ENCODE results near the gene ZNF672.
A peak's percentile ranks its signal among the peaks of the same experiment; 100 is the strongest.

The ZNF672 gene

DNA sequence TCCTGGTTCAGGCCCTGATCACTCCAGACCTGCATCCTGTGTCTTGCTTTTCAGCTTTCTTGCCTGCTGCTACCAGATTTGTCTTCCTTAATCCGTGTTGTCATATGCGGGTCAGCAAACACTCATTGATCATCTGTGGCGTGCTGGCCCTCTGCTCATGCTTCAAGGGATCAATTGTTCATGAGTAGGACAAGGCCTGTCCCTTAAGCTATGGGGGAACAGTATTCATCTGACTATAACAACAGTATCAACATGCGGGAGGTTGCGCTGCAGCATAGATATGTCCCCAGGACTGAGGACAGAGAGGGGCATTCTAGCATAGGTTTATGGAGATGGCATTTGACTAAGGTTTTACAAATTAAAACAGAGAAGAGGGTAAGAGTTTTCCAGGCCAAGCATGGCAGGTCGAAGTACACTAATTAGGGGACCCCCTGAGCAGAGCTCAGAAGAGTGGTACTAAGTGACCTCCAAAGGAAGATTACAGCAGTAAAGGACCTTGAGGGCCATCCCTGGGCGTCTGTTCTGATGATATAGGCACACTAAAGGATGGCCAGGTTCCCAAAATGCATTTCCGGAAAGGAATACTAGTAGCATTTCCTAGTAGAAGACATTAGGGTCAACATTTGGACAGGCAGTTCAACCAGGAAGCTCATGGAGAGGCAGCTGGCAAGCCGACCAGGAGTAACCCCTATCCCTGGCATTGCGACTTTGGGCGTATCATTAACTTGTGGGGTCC is 811 bp upstream of the ZNF672 start:
- no peak for DNase-seq

DNA sequence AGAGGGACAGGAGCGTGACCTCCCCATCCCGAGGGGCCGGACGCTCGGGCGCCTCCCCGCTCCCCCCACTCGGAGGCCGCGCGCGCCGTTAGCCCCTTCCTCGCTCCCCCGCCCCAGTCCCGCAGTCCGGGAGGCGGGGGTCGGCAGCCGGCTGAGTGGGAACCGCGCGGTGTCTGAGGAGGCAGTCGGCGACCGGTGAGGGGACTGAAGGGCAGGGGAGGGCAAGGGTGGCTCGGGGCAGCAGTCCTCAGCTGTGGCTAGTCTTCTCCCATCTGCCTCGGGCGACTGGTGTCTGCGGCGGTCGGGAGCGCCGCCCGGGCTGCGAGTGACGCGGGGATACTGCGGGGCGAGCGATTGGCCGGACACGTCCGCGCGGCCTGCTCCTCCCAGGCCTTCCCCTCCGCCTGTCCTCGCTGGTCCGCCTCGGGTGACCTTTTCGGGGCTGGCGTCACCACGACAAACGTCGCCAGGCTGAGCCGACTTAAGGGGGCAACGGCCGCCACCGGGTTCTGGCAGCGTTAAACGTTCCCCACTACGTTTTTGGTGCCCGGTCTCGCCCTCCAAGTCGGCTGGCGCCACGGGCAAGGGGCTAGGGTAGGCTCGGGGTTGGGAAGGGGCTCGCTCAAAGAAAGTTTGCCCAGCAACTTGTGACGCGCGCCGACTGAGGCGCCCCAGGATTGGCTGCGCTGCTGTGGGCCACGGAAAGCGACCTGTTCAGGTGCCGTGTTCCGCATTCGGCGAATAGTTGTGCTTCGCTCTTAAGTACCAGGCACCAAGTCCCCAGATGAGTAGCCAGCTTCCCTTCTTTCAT is 538 bp downstream of the ZNF672 start:
- DNase-seq: peak; percentile 82

DNA sequence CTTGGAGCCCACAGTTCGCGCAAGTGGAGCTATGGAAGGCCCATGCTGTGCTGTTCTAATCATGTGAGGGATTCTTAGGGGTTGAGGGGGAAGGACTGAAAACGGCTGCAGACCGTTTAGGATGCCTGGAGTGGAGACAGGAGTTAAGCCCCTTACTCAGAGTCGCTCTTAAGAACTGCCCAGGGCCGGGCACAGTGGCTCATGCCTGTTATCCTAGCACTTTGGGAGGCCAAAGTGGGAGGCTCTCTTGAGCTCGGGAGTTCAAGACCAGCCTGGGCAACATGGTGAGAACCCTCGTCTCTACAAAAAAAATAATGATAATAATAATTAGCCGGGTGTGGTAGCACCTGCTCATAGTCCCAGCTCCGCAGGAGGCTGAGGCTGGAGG is 1.1 kb downstream of the ZNF672 start:
- no peak for DNase-seq

DNA sequence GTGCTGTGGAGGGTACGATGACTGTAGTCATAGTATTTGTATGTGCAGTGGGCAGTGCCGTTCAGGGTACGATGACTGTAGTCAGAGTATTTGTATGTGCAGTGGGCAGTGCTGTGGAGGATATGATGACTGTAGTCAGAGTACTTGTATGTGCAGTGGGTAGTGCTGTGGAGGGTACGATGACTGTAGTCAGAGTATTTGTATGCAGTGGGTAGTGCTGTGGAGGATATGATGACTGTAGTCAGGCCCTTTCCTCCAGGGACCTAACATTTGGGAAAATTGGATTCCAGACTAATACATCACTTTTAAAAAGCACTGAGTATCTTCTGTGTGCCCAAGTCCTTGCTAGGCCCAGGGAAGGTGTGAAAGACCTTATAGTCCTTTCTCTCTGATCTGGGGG is 2.9 kb downstream of the ZNF672 start:
- no peak for DNase-seq

DNA sequence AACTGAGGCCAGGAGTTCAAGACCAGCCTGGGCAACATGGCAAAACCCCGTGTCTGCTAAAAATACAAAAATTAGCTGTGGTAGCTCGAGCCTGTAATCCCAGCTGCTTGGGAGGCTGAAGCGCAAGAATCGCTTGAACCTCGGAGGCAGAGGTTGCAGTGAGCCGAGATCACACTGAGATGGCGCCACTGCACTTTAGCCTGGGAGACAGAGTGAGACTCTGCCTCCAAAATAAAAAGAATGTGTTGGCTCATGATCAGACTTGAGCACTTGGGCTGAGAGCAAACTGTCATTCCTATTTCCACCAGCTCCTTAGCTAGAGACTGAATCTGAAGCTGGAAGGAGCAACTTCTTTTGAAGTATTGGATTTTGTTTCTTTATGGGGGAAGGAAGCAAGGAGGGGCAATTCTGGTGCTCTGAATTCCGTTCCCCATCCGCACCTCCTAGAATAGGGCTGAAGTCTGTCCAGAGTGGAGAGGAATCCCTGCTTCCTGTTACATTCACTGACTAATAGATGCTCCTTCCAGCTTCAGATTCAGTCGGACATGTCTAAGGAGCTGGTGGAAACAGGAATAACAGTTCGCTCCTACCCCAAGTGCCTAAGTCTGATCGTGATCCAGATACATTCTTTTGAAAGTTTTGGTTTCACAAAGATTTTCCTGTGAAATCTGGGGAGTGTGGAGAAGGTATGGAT is 3.8 kb downstream of the ZNF672 start:
- no peak for DNase-seq

DNA sequence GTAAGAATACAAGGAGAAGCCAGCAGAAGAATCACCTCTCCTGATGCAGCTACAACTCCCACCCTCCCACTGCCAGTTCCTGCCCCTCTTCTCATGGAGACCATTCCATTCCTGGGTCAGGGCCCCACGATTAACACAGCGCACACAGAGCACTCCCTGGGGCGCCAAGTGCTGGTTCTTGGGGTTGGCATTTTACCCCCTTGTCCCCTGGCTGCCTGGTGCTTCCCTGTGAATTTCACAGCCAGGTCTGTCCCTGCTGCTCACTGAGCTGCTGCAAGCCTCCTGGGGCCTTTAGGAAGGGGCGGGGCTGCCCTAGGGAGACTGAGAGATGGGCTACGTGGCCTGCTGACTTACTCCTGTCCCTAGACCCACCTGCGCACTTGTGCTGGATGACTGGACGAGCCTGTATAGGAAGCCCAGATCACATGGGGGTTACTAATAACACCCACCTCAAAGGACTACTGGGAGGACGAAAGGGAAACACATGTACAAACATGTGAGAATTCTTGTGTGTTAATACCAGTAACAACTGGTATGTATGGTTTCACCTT is 4.8 kb downstream of the ZNF672 start:
- no peak for DNase-seq

DNA sequence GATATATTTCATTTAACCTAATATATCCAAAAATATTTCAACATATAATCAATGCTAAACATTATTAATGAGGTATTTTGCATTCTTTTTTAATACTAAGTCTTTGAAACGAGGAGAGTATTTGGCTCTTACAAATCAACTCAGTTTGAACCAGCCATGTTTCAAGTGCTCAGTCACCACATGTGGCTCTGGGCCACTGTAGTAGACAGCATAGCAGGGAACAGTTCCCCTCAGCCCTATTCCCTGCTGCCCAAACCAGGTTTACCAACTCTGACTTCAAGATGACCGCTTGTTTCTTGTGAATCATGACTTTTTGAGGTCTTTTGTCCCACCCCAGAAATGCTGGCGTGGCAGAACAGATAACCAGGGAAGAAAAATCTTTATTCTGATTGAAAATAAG is 5.7 kb downstream of the ZNF672 start:
- no peak for DNase-seq

DNA sequence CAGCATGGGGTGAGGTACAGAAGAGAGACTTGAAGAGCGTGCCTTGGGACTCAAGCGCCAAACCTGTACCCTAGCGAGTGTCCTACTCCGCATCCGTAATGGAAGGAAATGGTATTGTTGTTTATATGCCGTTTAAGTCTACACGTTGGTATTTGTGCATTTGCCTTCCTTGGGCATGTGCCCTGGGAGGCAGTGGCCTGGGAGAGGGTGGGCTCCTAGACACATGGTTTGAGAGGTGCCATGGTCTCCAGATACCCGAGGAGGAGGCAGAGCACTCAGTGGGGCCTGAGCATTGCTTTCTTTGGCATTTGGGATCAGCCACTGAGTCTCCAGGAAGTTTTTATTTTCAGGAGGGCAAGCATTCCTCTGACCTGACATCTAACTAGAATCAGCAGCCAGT is 6.5 kb downstream of the ZNF672 start:
- DNase-seq: no peak

DNA sequence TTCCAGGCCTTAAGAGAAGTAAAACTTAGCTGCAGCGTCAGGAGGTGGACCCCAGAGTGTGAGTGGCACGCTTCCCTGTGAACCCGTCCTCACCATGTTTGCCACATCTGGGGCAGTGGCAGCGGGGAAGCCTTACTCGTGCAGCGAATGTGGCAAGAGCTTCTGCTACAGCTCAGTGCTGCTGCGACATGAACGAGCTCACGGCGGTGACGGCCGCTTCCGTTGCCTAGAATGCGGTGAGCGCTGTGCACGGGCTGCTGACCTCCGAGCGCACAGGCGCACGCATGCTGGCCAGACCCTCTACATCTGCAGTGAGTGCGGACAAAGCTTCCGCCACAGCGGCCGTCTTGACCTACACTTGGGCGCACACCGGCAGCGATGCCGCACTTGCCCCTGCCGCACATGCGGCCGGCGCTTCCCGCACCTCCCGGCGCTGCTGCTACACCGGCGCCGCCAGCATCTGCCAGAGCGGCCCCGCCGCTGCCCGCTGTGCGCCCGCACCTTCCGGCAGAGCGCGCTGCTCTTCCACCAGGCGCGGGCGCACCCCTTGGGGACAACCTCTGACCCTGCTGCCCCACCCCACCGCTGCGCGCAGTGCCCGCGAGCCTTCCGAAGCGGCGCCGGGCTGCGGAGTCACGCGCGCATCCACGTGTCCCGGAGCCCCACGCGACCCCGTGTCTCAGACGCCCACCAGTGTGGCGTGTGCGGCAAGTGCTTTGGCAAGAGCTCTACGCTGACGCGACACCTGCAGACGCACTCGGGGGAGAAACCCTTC is 9.3 kb downstream of the ZNF672 start:
- no peak for DNase-seq

DNA sequence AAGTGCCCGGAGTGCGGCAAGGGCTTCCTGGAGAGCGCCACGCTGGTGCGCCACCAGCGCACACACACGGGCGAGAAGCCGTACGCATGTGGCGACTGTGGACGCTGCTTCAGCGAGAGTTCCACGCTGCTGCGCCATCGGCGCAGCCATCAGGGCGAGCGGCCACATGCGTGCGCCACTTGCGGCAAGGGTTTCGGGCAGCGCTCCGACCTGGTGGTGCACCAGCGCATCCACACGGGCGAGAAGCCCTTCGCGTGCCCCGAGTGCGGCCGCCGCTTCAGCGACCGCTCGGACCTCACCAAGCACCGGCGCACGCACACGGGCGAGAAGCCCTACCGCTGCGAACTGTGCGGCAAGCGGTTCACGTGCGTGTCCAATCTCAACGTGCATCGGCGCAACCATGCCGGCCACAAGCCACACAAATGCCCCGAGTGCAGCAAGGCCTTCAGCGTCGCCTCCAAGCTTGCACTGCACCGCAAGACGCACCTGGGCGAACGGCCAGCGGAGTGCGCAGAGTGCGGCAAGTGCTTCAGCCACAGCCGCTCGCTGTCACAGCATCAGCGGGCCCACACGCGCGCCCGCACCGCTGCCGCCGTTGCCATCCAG is 10.0 kb downstream of the ZNF672 start:
- DNase-seq: no peak

DNA sequence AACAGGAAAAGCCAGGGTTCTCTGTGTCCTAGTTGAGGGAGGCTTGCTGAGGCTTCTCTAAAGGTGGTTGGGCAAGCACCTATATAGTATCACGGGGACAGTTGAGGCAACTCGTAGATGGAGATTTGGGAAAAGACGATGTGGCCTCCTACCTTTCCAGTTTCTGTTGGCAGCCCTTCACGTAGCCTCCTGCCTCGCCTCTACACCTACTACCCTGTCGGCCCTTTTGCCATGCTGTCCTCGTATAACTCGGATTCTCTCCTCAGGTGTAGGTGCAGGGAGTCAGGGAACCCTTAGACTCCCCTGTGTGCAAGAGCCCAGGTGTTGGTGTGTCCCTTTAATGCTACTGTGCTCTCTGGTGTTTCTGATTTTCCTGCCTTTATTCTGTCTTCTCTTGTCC is 10.6 kb downstream of the ZNF672 start:
- no peak for DNase-seq

DNA sequence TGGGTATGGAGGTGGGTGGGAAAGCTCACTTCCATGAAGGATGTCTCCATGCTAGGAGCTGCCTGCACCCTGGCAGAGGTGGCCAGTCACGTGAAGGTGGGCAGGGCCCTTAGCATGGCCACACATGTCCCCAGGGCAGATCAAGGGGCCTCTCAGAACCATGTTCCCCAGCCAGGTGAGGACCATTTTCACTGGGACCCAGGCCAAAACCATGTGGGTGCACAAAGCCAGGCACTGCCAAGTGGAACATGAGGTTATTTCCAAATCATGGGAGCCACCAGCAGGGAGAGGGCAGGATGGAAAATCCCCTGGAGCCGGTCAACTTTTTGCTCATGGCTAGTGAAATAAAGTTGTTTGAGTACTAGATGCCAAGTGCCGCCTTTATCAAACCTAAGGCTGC is 11.1 kb downstream of the ZNF672 start:
- no peak for DNase-seq

DNA sequence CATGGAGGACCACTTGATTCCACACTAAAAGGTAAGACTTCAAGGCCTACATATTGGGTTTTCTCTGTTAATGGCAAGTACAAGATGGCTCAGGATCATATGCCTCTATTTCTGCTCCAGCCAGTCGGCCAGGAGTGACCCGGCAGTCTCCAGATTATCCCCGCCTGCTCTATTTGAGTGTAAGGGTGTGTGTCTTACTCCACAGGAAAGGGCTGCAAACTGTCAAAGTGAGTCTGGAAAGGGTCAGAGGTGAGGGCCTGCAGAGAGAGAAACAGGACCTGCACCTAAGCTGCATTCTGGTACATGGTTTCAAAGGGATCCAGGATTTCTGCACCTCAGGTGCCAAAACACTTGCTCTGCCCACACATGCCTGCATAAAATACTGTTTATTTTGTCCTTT is 11.6 kb downstream of the ZNF672 start:
- DNase-seq: no peak

DNA sequence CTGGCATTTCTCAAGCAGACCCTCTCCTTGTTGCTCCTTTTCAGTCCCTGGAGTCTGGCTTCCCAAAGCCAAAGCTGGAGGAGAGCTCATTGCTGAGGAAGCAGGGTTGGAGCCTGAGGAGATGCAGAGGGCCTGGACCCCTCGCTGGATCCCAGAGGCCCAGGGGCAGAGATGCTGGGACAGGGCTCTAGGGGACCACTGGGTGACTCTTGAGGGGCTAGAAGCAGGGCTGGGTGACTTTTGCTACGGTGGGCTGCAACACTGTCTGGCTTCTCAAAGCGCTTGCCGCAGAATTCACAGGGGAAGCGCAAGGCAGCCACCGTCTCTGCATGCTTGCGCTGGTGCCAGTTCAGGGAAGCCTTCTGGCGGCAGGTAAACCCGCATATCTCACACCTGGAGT is 12.1 kb downstream of the ZNF672 start:
- DNase-seq: no peak

DNA sequence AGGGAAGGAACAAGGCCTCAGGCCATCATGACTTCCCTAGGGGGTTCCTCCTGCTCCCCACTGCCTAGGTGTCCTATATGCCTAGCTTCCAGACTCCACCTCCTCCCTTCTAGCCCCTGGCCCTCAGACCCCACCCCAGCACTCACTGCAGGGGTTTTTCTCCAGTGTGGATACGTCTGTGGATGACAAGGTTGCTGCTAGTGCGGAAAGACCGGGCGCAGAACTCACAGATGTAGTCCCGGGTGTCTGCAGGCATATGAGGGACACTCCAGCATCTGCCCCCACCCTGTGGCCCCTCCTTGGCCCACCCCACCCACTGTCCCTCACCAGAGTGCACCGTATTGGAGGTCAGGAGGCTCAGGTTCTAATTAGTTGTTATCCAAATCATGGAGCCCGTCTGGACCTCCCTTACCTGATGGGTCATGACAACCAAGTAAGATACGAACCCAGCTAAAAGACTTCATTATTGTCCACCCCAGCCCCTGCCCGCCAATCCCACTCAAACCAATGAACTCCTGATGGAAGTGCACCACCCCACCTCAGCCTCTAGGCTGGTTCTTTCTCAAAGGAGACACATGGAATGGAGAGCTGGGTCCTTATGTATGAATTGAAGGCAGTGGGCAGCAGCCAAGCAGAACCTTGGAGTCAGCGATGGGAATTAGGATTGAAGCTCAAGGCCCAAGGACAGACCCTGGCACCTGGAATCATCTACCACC is 12.7 kb downstream of the ZNF672 start:
- DNase-seq: no peak

DNA sequence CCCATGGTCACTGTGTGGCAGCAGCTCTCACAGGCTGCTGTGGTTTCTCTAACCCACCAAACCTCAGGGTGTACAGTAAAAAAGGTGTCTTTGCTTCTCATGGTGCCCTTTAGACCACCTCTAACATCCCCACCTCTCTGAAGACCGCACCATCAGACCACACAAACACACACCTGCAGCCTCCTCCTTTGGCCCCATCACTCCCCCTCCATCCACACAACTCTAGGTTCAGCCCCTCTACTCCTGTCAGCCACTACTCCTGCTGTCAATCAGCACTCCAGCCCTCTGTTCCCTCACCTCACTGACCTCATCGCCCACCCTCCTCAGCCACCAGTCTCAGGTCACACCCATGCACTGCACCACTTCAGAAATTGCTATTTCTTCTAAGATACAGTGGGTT is 13.4 kb downstream of the ZNF672 start:
- DNase-seq: no peak

DNA sequence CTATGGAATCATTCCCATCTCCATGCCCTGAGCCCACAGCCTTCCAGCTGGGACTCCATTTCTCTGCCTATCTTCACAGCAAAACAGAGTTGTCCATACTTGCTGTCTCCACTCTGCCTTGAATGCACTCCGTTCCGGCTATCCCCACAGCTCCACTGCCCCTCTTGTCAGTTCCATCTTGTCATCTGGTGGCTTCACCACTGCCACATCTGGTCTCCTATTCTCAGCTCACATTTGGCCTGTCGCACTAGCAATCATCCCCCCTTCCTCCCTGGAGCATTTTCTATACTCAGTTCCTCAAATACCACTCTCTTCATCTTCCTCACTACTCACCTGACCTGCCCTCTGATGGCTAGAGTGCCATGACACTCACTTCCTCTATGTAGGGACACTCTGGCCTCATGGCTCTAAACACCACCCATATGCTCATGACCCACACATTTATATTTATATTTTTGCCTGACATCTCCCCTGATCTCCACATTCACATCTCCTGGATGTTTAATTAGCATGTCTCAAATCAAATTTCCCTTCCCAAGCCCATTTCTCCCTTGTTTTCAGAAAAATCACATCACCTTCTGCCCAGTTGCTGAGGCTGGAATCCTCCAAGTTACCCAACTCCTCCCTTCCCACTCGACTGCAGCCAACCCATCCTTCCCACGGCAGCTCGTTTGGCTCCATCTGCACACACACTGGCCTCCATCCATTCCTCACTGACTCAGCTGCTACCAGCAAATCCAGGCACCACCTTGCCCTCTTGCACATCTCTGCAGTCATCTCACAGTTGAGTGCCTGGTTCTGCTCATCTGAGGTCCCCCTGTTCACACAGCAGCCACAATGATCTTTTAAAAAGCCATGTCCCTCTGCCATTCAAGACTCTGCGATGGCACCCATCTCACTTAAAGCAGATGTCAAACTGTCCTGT is 14.7 kb downstream of the ZNF672 start:
- no peak for DNase-seq

DNA sequence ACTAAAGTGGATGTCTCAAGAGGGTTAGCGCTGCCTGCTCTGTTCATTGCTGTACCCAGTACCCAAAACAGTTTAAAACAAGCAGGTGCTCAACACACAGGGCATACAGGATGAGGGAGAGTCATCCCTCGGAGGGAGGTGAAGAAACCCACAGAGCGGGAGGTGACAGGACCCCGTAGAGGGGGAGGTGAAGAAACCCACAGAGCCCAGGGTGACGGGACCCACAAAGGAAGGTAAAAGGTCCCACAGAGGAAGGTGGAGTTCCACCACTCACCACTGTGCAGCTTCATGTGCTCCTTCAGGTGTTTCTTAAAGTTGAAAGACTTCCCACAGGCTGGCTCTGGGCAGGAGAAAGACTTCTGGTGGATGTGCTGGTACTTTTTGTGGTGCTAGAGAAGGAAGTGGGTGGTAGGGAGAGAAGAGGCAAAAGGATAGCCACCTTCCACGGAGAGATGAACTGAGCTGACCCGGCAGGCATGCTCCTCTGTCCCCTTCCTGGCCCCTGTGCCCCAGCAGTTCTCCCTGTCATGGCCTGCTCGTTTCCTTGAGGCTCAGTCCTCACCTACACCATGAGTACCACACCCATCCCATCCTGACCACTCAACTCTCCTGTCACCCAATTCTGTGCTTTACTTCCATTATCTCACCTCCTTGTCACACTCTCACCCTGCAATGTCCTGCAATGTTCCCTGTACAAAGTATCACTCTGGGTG is 15.8 kb downstream of the ZNF672 start:
- DNase-seq: no peak

DNA sequence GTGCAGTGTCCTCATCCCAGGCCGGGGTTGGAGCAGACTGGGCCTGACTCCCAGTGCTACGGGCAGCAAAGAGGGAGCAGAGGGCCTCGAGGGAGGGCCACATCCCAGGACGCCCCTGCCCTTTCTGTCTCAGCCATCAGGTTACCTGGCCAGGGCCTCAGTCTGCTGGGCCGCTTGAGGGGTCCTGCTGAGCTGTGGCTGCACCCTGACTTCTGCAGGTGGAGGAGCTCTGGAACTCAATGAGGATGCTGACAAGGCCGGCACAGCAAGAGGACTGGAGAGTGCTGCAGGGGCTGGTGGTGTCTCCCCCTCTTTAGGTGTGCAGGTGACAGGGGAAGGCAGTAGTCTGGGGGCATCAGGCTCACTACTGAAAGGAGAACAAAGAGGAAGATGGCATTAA is 17.6 kb downstream of the ZNF672 start:
- DNase-seq: no peak

DNA sequence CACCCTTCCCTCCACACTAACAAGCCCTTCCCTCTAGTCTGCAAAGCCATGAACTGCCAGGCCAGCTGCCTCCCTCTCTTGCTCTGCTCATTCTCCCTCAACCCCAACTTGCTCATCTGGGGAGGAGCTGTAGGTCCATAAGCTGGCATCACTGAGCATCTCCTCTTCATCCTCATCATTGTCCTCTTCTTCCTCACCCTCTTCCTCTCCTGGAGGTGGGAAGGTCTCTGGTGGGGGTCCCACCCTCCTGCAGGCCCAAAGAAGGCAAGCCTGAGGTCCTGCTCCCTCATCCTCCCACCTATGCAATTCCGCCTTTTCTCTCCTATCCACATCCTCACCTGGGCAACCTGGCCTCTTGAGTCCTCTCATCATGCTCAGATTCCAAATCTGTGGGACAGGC is 18.2 kb downstream of the ZNF672 start:
- no peak for DNase-seq
